ENCODE results near the gene TSPAN18.

- no peak for TF ChIP-seq CTCF (conservative IDR thresholded peaks at IDR 0.05; ENCODE audit: low read length)
- no peak for TF ChIP-seq EZH2phosphoT487 (IDR thresholded peaks at IDR 0.05; ENCODE audit: borderline replicate concordance, low read depth, low read length)
Measured at GRCh38 chr11:44776551-44777208, 49.9 kb downstream of the TSPAN18 start.
